Urinary bladder (tissue), 4 donors: ENCODE measurements around the gene VANGL2. TPM values are rescaled to one million over a fixed set of nuclear protein-coding genes. Genes with fewer than 3 reads are reported as not detected.

Source experiments
- DNase-seq: peaks from one replicate; pipeline ENCODE4 v3.0.0-alpha.2; 2015; ENCODE audit errors: extremely low spot score
- H3K27ac ChIP-seq: one replicate; pipeline ENCODE4 v1.5.1; 2013; ENCODE audit warnings: low read depth, mild to moderate bottlenecking, moderate library complexity
- H3K36me3 ChIP-seq: one replicate; pipeline ENCODE4 v1.6.1; 2013; ENCODE audit warnings: mild to moderate bottlenecking, moderate library complexity; ENCODE audit not compliant: insufficient read depth
- H3K4me1 ChIP-seq: one replicate; pipeline ENCODE4 v1.6.1; 2013; ENCODE audit warnings: mild to moderate bottlenecking, moderate library complexity; ENCODE audit not compliant: insufficient read depth
- H3K4me3 ChIP-seq: one replicate; pipeline ENCODE4 v1.5.1; 2013; ENCODE audit warnings: low read depth, low read length
- whole genome bisulfite sequencing: extraction: QIAGEN DNeasy Blood & Tissue Kit; methylation state at CpG from one replicate; pipeline ENCODE4 v1.1.7; 2013; 5-methylcytosine and 5-hydroxymethylcytosine counted together
- polyA plus RNA-seq: library from polyadenylated mRNA; stranded (reverse); fragments of 200-250 nt; gene quantifications from one replicate; pipeline ENCODE4 v1.2.3, GENCODE V29; 2013
- total RNA-seq: library from RNA; depleted of rRNA; stranded (reverse); fragments of >200 nt; gene quantifications from one replicate; pipeline ENCODE4 v1.2.3, GENCODE V29; 2014
- donor health status: healthy with polysubstance abuse.
- donor health status: healthy.

VANGL2 gene
- total and polyA plus RNA-seq, 2 donors, result 4.1 to 7.6 TPM

DNA sequence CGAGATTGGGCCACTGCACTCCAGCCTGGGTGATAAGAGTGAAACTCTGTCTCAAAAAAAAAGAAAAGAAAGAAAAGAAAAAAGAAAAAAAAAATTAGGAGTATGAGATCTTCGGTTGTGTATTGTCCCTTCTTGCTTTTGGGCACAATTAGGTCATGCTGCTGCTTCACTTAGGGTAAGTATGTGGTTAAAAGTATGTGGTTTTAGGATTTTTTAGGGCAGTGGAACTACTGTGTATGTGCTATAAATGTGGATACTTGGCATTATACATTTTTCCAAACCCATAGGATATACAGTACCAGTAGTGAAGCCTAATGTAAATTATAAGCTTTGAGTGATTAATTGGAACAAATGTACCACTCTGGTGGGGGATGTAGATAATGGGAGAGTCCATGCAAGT lies 31.2 kb downstream of the VANGL2 start:
- WGBS, result 91% methylated on average over 2 of the region's 2 CpGs

GRCh38 chr1:160432371-160432786 lies 32.0 kb downstream of the VANGL2 start:
- Histone ChIP-seq H3K27ac (no peak overlapping the region), H3K4me3 (no peak overlapping the region), H3K4me1 (no peaks in the 10 kb centered on the region), H3K36me3 (no peaks in the 10 kb centered on the region)
- no peak for DNase-seq

More for the DNA sequence above, 31.2 kb downstream of the VANGL2 start:
- no peak overlapping the region for H3K27ac ChIP-seq
- no peaks in the 10 kb centered on the region for H3K4me1 ChIP-seq
- H3K4me3 ChIP-seq, result no peak overlapping the region
- DNase-seq, result no peak
- H3K36me3 ChIP-seq, result no peaks in the 10 kb centered on the region

GRCh38 chr1:160436966-160437365 lies 36.6 kb downstream of the VANGL2 start:
- Histone ChIP-seq H3K27ac (no peak overlapping the region), H3K4me3 (no peak overlapping the region), H3K36me3 (no peaks in the 10 kb centered on the region), H3K4me1 (no peaks in the 10 kb centered on the region)
- 72% methylated on average over 2 of the region's 2 CpGs for WGBS
- DNase-seq, result no peak

- Histone ChIP-seq H3K4me1 (no peaks in the 10 kb centered on the region), H3K4me3 (no peak overlapping the region), H3K27ac (peak overlapping the region; percentile 29), H3K36me3 (no peaks in the 10 kb centered on the region)
- DNase-seq, result no peak
- 64% methylated on average over 4 of the region's 4 CpGs for WGBS
Measured at GRCh38 chr1:160437432-160438316, 37.3 kb downstream of the VANGL2 start.

GRCh38 chr1:160438317-160438918 lies 38.1 kb downstream of the VANGL2 start:
- Histone ChIP-seq H3K36me3 (no peaks in the 10 kb centered on the region), H3K27ac (peak overlapping the region; percentile 10), H3K4me3 (no peak overlapping the region), H3K4me1 (no peaks in the 10 kb centered on the region)
- DNase-seq, result no peak
- 79% methylated on average over 4 of the region's 4 CpGs for WGBS

- no peak for DNase-seq
- H3K4me3 ChIP-seq, result no peak overlapping the region
- no peaks in the 10 kb centered on the region for H3K4me1 ChIP-seq
- no peaks in the 10 kb centered on the region for H3K36me3 ChIP-seq
- no peak overlapping the region for H3K27ac ChIP-seq
- 84% methylated on average over 2 of the region's 2 CpGs for WGBS
Measured at GRCh38 chr1:160438935-160439334, 38.6 kb downstream of the VANGL2 start.

- no peak overlapping the region for H3K27ac ChIP-seq
- no peaks in the 10 kb centered on the region for H3K4me1 ChIP-seq
- 70% methylated on average over 2 of the region's 2 CpGs for WGBS
- H3K36me3 ChIP-seq, result no peaks in the 10 kb centered on the region
- no peak overlapping the region for H3K4me3 ChIP-seq
- no peak for DNase-seq
Measured at GRCh38 chr1:160439718-160440117, 39.4 kb downstream of the VANGL2 start.

GRCh38 chr1:160446945-160447600 lies 46.7 kb downstream of the VANGL2 start:
- Histone ChIP-seq H3K4me3 (no peak overlapping the region), H3K36me3 (no peaks in the 10 kb centered on the region), H3K27ac (no peak overlapping the region), H3K4me1 (no peaks in the 10 kb centered on the region)
- no peak for DNase-seq
- 38% methylated on average over 8 of the region's 8 CpGs for WGBS

DNA sequence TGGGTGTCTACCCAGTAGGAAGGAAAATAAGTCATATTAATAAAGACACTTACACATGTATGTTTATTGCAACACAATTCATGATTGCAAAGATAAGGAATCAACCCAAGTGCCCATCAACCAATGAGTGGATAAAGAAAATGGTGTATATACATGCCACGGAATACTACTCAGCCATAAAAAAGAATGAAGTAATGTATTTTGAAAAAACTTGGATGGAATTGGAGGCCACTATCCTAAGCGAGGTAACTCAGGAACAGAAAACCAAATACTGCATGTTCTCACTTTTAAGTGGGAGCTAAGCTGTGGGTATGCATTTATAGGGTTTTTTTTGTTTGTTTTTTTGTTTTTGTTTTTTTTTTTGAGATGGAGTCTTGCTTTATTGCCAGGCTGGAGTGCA lies 49.1 kb downstream of the VANGL2 start:
- no peaks in the 10 kb centered on the region for H3K4me1 ChIP-seq
- DNase-seq, result no peak
- no peaks in the 10 kb centered on the region for H3K36me3 ChIP-seq
- 87% methylated on average over 2 of the region's 2 CpGs for WGBS
- no peak overlapping the region for H3K4me3 ChIP-seq
- no peak overlapping the region for H3K27ac ChIP-seq

GRCh38 chr1:160451119-160451858 lies 50.9 kb downstream of the VANGL2 start:
- WGBS, result 70% methylated on average over 7 of the region's 7 CpGs
- DNase-seq, result no peak

GRCh38 chr1:160451859-160452232 lies 51.5 kb downstream of the VANGL2 start:
- H3K27ac ChIP-seq, result no peak overlapping the region
- H3K36me3 ChIP-seq, result no peaks in the 10 kb centered on the region
- DNase-seq, result no peak
- no peaks in the 10 kb centered on the region for H3K4me1 ChIP-seq
- 74% methylated on average over 1 of the region's 1 CpG for WGBS
- no peak overlapping the region for H3K4me3 ChIP-seq

More at GRCh38 chr1:160451119-160451858, 50.9 kb downstream of the VANGL2 start:
- H3K4me3 ChIP-seq, result no peak overlapping the region
- H3K4me1 ChIP-seq, result no peaks in the 10 kb centered on the region
- H3K36me3 ChIP-seq, result no peaks in the 10 kb centered on the region
- no peak overlapping the region for H3K27ac ChIP-seq

GRCh38 chr1:160453443-160453842 lies 53.1 kb downstream of the VANGL2 start:
- Histone ChIP-seq H3K4me3 (no peak overlapping the region), H3K27ac (no peak overlapping the region), H3K4me1 (no peaks in the 10 kb centered on the region), H3K36me3 (no peaks in the 10 kb centered on the region)
- DNase-seq, result no peak
- WGBS, result 49% methylated on average over 7 of the region's 7 CpGs

GRCh38 chr1:160454371-160455152 lies 54.2 kb downstream of the VANGL2 start:
- Histone ChIP-seq H3K27ac (no peak overlapping the region), H3K4me1 (no peaks in the 10 kb centered on the region), H3K4me3 (no peak overlapping the region), H3K36me3 (no peaks in the 10 kb centered on the region)
- no peak for DNase-seq
- WGBS, result 90% methylated on average over 6 of the region's 6 CpGs
